SK-N-SH (cell line): ENCODE results near the gene MYB. TPM values are rescaled to one million over a fixed set of nuclear protein-coding genes. Genes with fewer than 3 reads are reported as not detected.
"Not testable (repeated sequence)": the region's sequence is repeated elsewhere in the genome, so short reads cannot be mapped to it uniquely, and the experiment has no call there.

ENCODE experiments used
- CTCF ChIA-PET: fragments of 300-600, 350-600 bp; formaldehyde crosslinking; extraction: SDS; loops from one replicate; lab custom pipeline; 2021; lab: Yijun Ruan, JAX
- POLR2A ChIA-PET: fragments of 350-600 bp; sonication (Branson Sonifier 250); formaldehyde crosslinking; extraction: SDS; loops from one replicate; lab custom pipeline; 2020; ENCODE audit warnings: antibody characterized with exemption, inconsistent platforms; lab: Yijun Ruan, JAX
- DNase-seq: peaks from one replicate; pipeline ENCODE4 v3.0.0; 2012
- H2AFZ ChIP-seq: fragments of 200-600 bp; sonication (generic); 2 replicates; pipeline ENCODE4 v1.8.1; 2016; ENCODE audit warnings: antibody characterized with exemption, mild to moderate bottlenecking, low read depth
- H3F3A ChIP-seq: fragments of 200-600 bp; sonication (generic); replicated peaks from 2 replicates; pipeline ENCODE3; 2016; ENCODE audit warnings: antibody characterized with exemption, mild to moderate bottlenecking; ENCODE audit not compliant: insufficient read depth
- H3K27ac ChIP-seq, 2 experiments: fragments of 200-500 bp in 1 of 2; fragments of 200-600 bp in 1 of 2; sonication (Bioruptor generic) in 1 of 2; sonication (generic), shearing (Covaris generic) in 1 of 2; 2 replicates each; pipeline versions ENCODE4 v1.5.1 to v1.6.1; 2014 to 2016; ENCODE audit warnings: low read depth in 2 of 2, inconsistent platforms in 1 of 2, low read length in 1 of 2, mild to moderate bottlenecking in 1 of 2, mixed read lengths in 1 of 2
- H3K27me3 ChIP-seq: fragments of 200-600 bp; sonication (generic), shearing (Covaris generic); 2 replicates; pipeline ENCODE4 v1.6.1; 2016; ENCODE audit warnings: mixed run types; ENCODE audit not compliant: insufficient read depth
- H3K36me3 ChIP-seq, 2 experiments: fragments of 200-500 bp in 1 of 2; fragments of 200-600 bp in 1 of 2; sonication (Bioruptor generic) in 1 of 2; sonication (generic) in 1 of 2; replicated peaks in 1 of 2; 2 replicates each; pipeline versions ENCODE3 to v1.5.1; 2014 to 2016; ENCODE audit warnings: low read length in 1 of 2, mild to moderate bottlenecking in 1 of 2; ENCODE audit not compliant: insufficient read depth in 2 of 2, control insufficient read depth in 1 of 2
- H3K4me1 ChIP-seq, 2 experiments: fragments of 200-500 bp in 1 of 2; fragments of 200-600 bp in 1 of 2; sonication (Bioruptor generic) in 1 of 2; sonication (generic), shearing (Covaris generic) in 1 of 2; 2 replicates each; pipeline versions ENCODE4 v1.5.1 to v1.6.1; 2014 to 2016; ENCODE audit warnings: low read depth in 1 of 2, low read length in 1 of 2, mixed run types in 1 of 2; ENCODE audit not compliant: insufficient read depth in 2 of 2, control insufficient read depth in 1 of 2
- H3K4me2 ChIP-seq: fragments of 200-600 bp; sonication (generic), shearing (Covaris generic); 2 replicates; pipeline ENCODE4 v1.6.1; 2017; ENCODE audit warnings: mixed run types
- H3K4me3 ChIP-seq, 2 experiments: fragments of 200-500 bp in 1 of 2; fragments of 200-600 bp in 1 of 2; sonication (Bioruptor generic) in 1 of 2; sonication (generic), shearing (Covaris generic) in 1 of 2; 2 replicates each; pipeline versions ENCODE4 v1.5.1 to v1.8.1; 2014 to 2016; ENCODE audit warnings: low read depth in 2 of 2, inconsistent platforms in 1 of 2, low read length in 1 of 2, mild to moderate bottlenecking in 1 of 2, mixed read lengths in 1 of 2, moderate library complexity in 1 of 2
- H3K79me2 ChIP-seq: fragments of 200-600 bp; sonication (generic); 2 replicates; pipeline ENCODE4 v1.8.1; 2017; ENCODE audit warnings: mild to moderate bottlenecking; ENCODE audit not compliant: insufficient read depth
- H3K9ac ChIP-seq: fragments of 200-600 bp; sonication (generic); 2 replicates; pipeline ENCODE4 v1.6.1; 2017; ENCODE audit warnings: mixed run types
- H3K9me2 ChIP-seq: fragments of 200-600 bp; sonication (generic); 2 replicates; pipeline ENCODE4 v1.6.1; 2017; ENCODE audit warnings: mixed run types
- H3K9me3 ChIP-seq: fragments of 200-600 bp; sonication (generic); 2 replicates; pipeline ENCODE4 v1.6.1; 2017; ENCODE audit warnings: mixed run types, mild to moderate bottlenecking, moderate library complexity
- H4K20me1 ChIP-seq: fragments of 200-600 bp; sonication (generic); 2 replicates; pipeline ENCODE4 v1.6.1; 2017; ENCODE audit warnings: mild to moderate bottlenecking, mixed run types; ENCODE audit not compliant: insufficient read depth
- CHD2 ChIP-seq: fragments of 150-350 bp; IDR thresholded peaks from 2 replicates; pipeline ENCODE4 v1.6.1; 2018; ENCODE audit warnings: low read length; ENCODE audit not compliant: partially characterized antibody
- CTCF ChIP-seq: fragments of 200-600 bp; sonication (generic); IDR thresholded peaks from 2 replicates; pipeline ENCODE4 v1.6.1; 2017; ENCODE audit warnings: antibody characterized with exemption, mild to moderate bottlenecking, moderate library complexity
- ELF1 ChIP-seq: IDR thresholded peaks from 2 replicates; pipeline ENCODE4 v1.4.0; 2012
- EP300 ChIP-seq, 2 experiments: IDR thresholded peaks; 2 replicates each; pipeline versions ENCODE4 v1.4.0 to v1.6.1; 2012; ENCODE audit warnings: borderline replicate concordance in 1 of 2, low read depth in 1 of 2, low read length in 1 of 2
- EZH2phosphoT487 ChIP-seq: fragments of 200-600 bp; sonication (generic); IDR thresholded peaks from 2 replicates; pipeline ENCODE4 v1.6.1; 2017; ENCODE audit warnings: low read depth, mixed run types, mild to moderate bottlenecking, antibody characterized with exemption, moderate library complexity, borderline replicate concordance
- FOXJ3 ChIP-seq: sonication (generic); formaldehyde crosslinking; IDR thresholded peaks from 2 replicates; pipeline ENCODE4 v1.5.1; 2020; ENCODE audit warnings: mild to moderate bottlenecking, missing genetic modification reagents
- FOXM1 ChIP-seq: IDR thresholded peaks from 2 replicates; pipeline ENCODE4 v1.4.0; 2012; ENCODE audit warnings: low read depth, mild to moderate bottlenecking
- IRF3 ChIP-seq: fragments of 150-350 bp; IDR thresholded peaks from 2 replicates; pipeline ENCODE4 v1.6.1; 2016; ENCODE audit warnings: mild to moderate bottlenecking, low read depth, low read length
- MAX ChIP-seq: IDR thresholded peaks from 2 replicates; pipeline ENCODE4 v1.4.0; 2012; ENCODE audit warnings: low read depth
- MEF2A ChIP-seq: IDR thresholded peaks from 2 replicates; pipeline ENCODE4 v1.4.0; 2012; ENCODE audit warnings: low read depth, borderline replicate concordance
- NFIC ChIP-seq: IDR thresholded peaks from 2 replicates; pipeline ENCODE4 v1.4.0; 2012; ENCODE audit warnings: borderline replicate concordance
- NRF1 ChIP-seq: IDR thresholded peaks from 2 replicates; pipeline ENCODE4 v1.6.1; 2012; ENCODE audit warnings: low read depth, mild to moderate bottlenecking, low read length
- PBX3 ChIP-seq: IDR thresholded peaks from 2 replicates; pipeline ENCODE4; 2012
- RFX5 ChIP-seq: IDR thresholded peaks from 2 replicates; pipeline ENCODE4 v1.6.1; 2012; ENCODE audit warnings: mild to moderate bottlenecking, improper control_type of control experiment, low read length
- SIN3A ChIP-seq: IDR thresholded peaks from 2 replicates; pipeline ENCODE4 v1.6.1; 2012; ENCODE audit warnings: low read depth, mild to moderate bottlenecking, low read length, moderate library complexity, borderline replicate concordance
- SMC3 ChIP-seq: IDR thresholded peaks from 2 replicates; pipeline ENCODE4 v1.6.1; 2012; ENCODE audit warnings: low read depth, low read length, improper control_type of control experiment
- TEAD4 ChIP-seq: IDR thresholded peaks from 2 replicates; pipeline ENCODE4 v1.4.0; 2012; ENCODE audit warnings: mild to moderate bottlenecking, borderline replicate concordance; ENCODE audit not compliant: insufficient read depth
- YY1 ChIP-seq: IDR thresholded peaks from 2 replicates; pipeline ENCODE4 v1.4.0; 2012; ENCODE audit warnings: low read depth, mild to moderate bottlenecking
- WGBS: methylation state at CpG from one replicate; pipeline ENCODE4 v1.1.6; 2017; ENCODE audit warnings: low lambda C conversion rate; 5-methylcytosine and 5-hydroxymethylcytosine counted together
- polyA plus RNA-seq, 3 experiments: library from polyadenylated mRNA; depleted of rRNA; stranded (reverse); fragments of >200 nt; gene quantifications; 2 replicates each; pipeline ENCODE4 v1.2.3, GENCODE V29; 2012

MYB gene
- polyA plus RNA-seq, 1 of the 3 experiments (the other 2 are of a cell fraction), result 0.85 TPM

- DNase-seq, result no peak
- Histone ChIP-seq H3K9me2 (no peaks in the 10 kb centered on the region), H2AFZ (no peak overlapping the region), H3K9me3 (no peaks in the 10 kb centered on the region), H3K4me2 (no peak overlapping the region), H3K9ac (no peak overlapping the region), H3K4me3 (no peak overlapping the region), H3K36me3 (no peaks in the 10 kb centered on the region), H4K20me1 (no peaks in the 10 kb centered on the region), H3K4me1 (peaks cover 0 to 12% of the 10 kb centered on the region in 2 experiments; a peak in 1 of 4 replicates), H3K79me2 (no peaks in the 10 kb centered on the region), H3K27me3 (no peaks in the 10 kb centered on the region), H3F3A (no peaks in the 10 kb centered on the region), H3K27ac (no peak overlapping the region)
- TF ChIP-seq YY1 (no peak), NRF1 (no peak), CHD2 (no peak), CTCF (no peak), MEF2A (no peak), NFIC (no peak), ELF1 (no peak), MAX (no peak), IRF3 (no peak), SIN3A (no peak), SMC3 (no peak), RFX5 (no peak), FOXJ3 (CRISPR knock-in tag) (no peak), PBX3 (no peak), TEAD4 (no peak), FOXM1 (no peak), EZH2phosphoT487 (no peak), EP300 (IDR thresholded peaks at IDR 0.05; ENCODE audit: borderline replicate concordance in 1 of 2, low read depth in 1 of 2, low read length in 1 of 2) (no peak)
- POLR2A ChIA-PET, result no interaction called here
- CTCF ChIA-PET, result interaction anchor here (2.7 kb wide), 1 partner anchor 281 kb away, joined by 13 read pairs; no protein-coding TSS in a partner anchor
These were observed 39.4 kb upstream of the MYB start for GRCh38 chr6:135141728-135142127.

- H3K4me3 ChIP-seq, H4K20me1 ChIP-seq, H3K4me2 ChIP-seq, H3F3A ChIP-seq, H2AFZ ChIP-seq, H3K9me2 ChIP-seq, H3K79me2 ChIP-seq, H3K9me3 ChIP-seq, H3K27me3 ChIP-seq, H3K36me3 ChIP-seq, H3K27ac ChIP-seq, DNase-seq, H3K9ac ChIP-seq, POLR2A ChIA-PET: not testable (repeated sequence)
- CTCF ChIA-PET, result interaction anchor here (2.7 kb wide), 1 partner anchor 280 kb away, joined by 13 read pairs; no protein-coding TSS in a partner anchor
- H3K4me1 ChIP-seq, result peaks cover 0 to 12% of the 10 kb centered on the region in 2 experiments; a peak in 1 of 4 replicates
- 82% methylated on average over 1 of the region's 1 CpG for WGBS
These were observed 38.9 kb upstream of the MYB start for GRCh38 chr6:135142232-135142631.
